GM21526 (cell line): Measurements from ENCODE around the gene PCBP3.
"Not testable (repeated sequence)": the region's sequence is repeated elsewhere in the genome, so short reads cannot be mapped to it uniquely, and the experiment has no call there.

Experiments
- ATAC-seq: cut with Tn5 transposase; IDR thresholded peaks from one replicate; pipeline ENCODE4 v1.9.1; 2021; ENCODE audit warnings: moderate library complexity; ENCODE audit not compliant: unreplicated experiment, low FRiP score

Gene PCBP3

DNA sequence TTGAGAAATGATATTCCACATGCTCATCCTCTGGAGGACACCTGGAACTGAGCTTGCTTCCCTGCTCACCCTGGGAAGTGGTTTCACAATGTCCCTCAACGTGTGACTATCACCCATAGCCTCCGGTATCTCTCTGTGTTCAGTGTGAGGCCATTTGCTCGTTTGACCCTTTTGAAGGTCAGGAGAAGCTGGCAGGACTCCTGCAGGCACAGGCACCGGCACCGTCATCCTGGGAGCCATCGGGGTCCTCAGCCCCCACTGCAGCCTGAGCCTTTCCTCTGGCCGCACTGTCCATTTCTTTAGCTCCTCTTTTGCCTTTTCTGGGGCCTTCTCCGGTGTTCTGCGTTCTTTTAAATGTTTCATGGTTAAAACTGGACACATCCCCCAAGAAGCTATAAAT, 178.5 kb downstream of the PCBP3 start:
- ATAC-seq, result no peak

DNA sequence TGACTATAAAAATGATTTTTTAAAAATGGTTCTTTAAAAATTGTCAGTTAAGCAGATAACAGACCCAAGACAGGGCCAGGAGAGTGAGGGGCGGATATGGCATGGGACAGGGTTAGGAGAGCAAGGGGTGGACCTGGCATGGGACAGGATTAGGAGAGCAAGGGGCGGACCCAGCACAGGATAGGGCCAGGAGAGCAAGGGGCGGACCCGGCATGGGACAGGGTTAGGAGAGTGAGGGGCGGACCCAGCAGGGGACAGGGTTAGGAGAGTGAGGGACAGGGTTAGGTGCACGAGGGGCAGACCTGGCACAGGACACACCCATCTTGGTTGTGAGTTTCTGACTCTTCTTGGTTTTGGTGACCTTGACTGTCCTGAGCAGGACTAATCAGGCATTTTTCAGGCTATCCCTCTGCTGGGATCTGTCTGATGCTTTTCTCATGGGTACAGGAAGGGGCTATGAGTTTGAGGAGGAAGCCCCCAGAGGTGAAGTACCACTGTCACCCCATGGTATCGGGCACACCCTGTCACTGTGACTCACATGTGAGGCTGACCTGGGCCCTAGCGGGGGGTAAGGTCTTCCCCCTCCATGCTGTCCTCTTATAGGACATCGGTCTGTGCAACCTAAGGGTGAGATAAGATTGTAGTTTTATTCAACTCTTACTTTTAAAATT, 179.0 kb downstream of the PCBP3 start:
- ATAC-seq, result no peak

DNA sequence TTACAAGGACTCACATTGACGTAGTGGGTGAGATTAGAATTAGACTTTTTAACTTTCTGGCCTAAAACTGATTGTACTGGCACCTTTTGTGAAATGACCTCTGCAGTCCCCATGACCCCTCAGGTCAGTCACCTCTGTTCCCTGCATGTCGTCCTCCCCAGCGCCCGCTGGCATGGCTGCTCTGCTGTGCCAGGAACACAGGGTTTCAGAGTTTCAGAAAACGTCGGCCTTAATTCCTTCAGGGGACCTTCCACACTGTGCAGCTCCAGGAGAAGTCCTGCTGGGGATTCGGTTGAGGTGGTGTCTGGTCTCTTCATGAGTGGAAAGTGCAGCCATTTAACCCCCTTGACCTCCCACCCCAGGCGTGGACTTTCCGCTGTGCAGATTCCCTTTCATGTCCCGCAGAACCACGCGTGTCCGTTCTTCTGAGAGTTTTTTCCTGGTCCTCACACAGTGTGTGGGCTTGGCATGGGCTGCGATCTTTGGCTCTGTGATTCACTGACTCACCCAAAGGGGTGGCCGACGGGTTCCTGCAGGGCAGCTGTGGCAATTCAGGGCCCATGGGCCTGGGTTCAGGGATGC, 179.7 kb downstream of the PCBP3 start:
- ATAC-seq, result no peak

DNA sequence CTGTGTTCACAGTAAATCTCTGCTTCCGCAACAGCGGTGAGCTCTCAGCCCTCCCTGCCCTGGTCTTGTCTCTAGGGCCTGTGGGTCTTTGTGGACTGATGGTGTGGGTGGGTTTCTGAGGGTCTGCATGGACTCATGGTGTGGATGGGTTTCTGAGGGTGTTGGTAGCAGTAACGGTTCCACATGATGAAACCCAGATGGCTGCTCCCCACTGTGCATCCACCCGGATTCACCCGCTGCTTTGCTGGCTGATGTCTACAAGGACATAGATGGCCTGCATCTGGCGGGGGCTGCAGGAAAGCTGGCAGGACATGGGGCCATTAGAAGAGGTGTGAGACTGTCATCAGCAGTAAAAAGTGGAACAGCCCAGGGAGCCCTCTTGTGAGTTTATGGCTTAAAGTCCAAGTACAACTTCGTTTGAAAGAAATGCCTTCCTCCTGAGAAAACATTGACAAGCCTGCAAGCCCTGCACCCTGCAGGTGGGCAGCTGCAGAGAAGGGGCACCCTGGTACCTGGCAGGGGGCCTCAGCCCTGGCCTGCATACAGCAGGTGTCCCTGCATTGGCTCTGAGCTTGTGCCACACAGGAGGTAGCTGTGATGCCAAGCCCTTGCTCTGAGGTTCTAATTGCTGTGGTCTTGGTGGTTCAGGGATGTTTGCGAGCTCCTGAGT, 181.2 kb downstream of the PCBP3 start:
- ATAC-seq, result no peak

DNA sequence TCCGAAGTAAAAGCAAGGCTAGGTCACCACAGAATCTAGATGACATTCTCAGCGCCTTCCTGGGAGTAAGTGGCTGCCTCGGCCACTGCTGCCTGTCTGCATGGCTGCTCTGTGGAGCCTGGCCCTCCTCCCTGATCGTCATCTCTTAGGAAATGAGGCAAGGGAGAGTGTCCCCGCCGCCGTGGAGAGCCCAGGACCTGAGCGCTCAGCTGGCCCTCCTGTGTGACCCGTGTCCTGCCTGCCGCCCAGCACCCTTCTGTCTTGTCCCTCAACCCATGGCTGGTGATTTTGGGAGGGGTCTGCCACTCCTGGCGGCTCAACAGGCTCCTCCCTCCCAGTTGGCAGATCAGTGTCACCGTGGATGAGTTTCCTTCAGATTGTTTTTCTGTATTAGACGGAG, 181.7 kb downstream of the PCBP3 start:
- ATAC-seq, result no peak

DNA sequence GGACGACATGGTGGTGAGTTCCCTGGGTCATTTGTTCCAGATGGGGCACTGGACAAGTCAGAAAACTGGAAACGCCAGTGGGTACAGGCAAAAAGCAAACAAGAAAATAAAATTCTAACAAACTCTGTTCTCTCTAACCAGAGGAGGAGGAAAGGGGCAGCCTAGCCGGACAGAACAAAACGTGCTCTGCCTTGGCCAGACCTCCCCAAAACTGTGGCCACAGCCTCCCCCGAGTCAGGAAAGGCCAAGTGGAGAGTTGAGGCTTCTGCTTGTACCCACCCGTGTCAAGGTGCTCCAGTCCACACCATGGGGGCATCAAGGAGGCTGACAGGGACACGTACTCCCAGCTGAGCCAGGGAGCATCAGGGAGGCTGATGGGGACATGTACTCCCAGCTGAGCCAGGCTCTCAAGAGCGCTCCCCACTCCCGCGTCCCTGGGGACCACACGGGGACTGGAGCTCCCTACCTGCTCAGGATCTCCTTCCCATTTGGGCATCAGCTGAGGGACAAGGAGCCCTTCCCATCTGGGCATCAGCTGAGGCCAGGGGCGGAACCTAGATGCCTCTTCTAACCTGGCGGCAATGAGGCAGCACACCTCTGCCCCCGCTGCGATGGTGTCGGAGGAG, 183.3 kb downstream of the PCBP3 start:
- ATAC-seq, result no peak

DNA sequence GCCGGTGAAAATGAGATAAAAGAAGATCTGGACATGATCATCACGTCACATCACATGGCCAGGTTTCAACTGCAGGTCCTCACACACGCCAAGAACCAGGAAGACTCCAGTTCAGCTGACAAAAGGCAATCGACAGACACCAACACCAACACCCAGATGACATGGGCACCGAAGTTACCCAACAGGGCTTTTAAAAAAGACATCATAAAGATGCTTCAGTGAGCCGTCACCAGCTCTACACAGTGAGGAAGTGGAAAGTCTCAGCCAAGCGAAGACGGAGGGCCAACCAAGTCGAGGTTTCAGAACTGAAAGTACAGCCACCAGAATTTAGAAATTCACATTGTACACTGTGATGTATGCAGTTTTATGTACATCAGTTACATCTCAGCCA, 183.8 kb downstream of the PCBP3 start:
- ATAC-seq, result no peak

DNA sequence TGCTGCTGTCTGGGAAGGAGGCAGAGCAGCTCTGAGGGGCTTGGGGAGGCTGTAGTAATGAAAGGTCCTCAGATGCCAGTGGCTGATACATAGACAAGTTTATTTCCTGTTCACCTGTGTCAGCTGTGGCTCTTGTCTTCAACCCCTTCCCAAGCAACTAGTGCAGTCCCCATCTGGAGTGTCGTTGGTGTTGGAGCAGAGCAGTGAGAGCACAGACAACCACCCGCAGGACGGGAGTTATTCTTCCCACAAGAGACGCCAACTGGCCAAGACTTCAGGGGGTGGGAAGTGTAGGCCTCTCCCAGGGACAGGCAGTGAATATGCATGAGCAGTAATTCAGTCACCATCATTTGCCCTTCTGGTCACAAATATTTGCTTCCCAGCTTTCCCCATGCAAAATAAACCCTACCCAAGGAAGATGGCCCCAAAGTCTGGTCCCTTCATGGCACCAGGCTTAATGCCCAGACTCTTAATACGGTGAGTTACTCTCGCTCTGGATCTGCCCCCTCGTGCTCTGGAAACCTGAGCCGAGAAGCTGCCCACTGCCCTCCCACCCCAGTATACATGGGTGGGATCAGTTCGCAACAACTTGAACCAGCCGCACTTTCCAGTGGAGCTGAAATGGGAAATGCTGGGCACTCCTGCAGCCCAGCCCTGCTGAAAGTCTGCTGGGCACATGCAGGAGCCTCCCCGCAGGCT, 184.5 kb downstream of the PCBP3 start:
- no peak for ATAC-seq

DNA sequence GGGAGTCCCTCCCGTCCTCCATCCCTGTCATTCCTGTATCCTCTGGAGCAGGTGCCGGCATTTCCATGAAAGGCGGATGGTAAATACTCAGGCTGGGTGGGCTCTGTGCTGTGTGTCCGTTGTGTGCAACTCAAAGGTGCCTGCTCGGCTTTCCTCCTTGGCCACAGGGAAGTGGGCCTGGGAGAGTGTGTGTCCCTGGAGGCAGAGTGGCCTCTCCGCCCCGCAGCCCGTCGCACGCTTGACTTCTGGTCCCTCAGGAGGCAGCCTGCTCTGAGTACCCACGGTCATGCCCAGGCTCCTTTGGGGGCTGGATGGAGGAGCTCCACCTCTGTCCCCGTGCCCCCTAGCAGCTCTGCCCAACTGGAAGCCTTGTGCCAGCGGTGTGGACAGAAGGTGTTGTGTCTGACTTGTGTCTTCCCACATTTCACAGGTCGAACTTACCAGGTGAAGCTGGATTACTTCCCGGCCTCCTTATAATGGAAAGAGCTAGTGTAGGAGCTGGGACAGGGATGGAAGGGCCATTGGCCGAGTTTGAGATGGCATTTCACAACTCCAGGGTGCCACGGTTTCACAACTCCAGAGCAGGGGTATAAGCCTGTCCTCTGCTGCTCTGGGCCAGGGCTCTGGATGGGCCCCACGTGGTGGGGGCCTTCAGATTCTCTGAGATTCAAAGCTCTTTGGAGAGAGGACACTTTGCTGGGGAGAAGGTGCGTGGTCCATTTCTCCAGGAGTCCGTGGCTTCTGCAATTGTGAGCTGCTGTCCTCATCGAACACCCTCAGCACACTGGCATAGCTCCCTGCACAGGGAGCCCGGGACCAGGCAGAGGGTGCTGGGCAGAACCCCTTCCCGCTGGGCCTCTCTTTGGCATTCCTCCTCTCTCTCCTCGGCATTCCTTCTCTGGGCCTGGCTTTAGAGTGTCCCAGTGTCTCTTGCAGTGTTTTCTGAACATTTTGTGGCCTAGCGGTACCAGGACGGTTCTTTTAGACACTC, 185.3 kb downstream of the PCBP3 start:
- no peak for ATAC-seq

DNA sequence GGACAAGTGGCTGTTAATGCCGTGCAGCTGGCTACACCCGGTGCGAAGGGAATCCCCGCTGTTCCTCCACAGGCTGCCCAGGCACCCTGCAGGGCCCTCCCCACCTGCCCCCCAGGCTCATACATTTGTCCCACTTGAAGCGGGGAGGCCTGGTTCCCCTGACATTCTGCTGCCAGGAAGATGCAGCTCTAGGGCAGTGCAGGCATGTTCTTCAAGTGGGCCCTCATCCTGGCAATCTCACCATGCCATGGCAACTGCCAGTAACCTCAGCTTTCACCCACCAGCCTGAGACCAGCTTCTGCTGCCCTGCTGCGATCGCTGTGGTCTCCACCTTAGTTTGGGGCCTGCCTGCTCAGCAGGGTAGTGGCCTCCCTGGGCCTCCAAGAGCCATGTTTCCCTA, 186.1 kb downstream of the PCBP3 start:
- no peak for ATAC-seq

DNA sequence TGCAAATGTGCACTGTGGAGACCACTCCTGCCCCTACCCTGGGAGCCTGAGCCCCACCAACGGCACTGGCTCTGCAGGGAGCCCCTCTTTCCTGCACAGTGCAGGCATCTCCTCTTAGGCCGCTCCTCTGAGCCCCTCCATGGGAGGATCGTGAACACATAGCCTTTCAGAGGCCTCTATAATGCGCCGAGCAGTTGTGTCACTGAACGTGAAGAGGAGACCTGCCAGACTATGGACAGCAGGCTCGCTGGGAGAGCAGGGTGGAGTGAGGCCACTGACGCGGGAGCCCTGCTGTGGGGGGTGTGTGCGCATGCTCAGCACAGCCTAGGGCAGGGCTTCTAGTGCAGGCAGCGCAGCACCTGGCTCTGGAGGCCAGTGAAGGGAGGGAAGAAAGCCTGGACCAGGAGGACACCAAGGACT, 186.7 kb downstream of the PCBP3 start:
- no peak for ATAC-seq

DNA sequence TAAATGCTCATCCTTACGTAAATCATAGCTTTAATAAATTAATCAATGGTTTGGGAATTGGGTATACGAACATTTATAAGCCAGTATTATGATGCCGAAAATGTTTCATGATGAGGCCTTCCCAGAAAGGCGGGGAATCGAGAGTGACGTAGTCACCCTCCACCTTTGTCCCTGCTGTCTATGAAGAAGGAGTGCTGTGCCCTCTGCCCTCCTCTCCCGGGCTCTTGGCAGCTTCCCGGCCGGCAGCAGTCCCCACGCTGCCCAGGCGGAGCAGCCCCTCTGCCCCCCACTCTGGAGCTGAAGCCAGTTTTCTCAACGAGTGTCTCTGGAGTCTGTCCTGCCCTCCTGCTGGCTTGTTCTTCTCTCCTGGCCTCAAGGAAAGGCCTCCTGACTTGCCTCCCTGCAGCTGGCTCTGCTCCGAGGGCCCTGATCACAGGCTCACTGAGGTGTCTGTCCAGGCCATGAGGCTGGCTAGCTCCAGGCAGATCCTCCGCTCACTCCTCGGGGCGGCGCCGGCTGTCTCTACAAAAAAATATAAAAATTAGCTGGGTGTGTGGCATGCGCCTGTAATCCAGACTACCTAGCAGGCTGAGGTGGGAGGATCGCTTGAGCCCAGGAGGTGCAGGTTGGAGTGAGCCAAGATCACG, 187.3 kb downstream of the PCBP3 start:
- ATAC-seq, result no peak

DNA sequence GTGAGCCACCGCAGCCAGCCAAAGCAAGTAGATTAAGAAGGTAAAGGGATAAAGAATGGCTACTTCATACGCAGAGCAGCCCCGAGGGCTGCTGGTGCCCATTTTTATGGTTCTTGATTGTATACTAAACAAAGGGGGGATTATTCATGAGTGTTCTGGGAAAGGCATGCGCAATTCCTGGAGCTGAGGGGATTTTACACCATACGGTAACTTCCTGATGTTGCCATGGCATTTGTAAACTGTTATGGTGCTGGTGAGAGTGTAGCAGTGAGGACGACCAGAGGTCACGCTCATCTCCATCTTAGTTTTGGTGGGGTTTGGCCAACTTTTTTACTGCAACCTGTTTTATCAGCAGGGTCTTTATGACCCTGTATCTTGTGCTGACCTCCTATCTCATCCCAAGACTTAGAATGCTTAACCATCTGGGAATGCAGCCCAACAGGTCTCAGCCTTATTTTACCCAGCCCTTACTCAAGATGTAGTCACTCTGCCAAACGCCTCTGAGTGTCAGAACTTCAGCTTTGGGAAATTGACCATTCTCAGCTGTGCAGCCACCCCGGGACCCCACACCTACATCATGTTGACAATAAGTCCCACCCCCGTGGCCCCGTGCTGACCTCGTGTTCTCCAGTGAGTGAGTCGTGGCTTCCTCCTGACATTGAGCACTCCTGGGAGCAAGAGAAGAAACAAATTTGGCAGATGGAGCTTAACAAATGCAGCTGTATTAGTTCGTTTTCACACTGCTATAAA, 188.6 kb downstream of the PCBP3 start:
- ATAC-seq, result no peak

DNA sequence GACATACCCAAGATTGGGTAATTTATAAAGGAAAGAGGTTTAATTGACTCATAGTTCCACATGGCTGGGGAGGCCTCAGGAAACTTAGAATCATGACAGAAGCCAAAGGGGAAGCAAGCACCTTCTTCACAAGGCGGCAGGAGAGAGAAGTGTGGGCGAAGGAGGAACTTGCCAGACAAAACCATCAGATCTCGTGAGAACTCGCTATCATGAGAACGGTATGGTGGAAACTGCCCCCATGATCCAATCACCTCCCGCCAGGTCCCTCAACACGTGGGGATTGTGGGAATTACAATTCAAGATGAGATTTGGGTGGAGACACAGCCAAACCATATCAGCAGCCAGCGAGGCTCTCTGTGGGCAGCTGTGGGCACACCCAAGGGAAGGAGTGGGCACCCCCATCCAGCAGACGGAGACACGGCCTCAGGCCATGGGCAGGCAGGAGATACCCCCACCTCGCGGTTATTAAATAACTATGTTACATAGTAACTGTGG, 189.3 kb downstream of the PCBP3 start:
- ATAC-seq, result not testable (repeated sequence)

DNA sequence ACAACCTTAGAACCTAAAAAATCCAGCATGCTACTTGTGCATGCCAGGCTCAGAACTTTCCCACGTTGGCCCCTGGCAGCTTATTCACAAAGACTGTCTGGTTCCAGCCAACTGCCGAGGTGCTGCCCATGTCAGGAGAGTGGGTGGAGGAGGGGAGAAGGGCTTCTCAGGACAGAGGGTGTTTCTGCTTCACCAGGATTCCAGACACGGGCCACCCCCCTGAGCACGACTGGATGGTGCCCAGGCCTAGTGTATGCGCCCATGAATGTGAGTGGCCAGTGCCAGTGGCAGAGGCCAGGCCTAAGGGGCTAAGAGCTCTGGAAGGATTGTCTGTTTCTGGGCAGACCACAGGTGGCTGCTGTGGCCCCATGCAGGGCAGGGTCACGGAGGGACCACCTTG, 189.9 kb downstream of the PCBP3 start:
- ATAC-seq, result no peak

DNA sequence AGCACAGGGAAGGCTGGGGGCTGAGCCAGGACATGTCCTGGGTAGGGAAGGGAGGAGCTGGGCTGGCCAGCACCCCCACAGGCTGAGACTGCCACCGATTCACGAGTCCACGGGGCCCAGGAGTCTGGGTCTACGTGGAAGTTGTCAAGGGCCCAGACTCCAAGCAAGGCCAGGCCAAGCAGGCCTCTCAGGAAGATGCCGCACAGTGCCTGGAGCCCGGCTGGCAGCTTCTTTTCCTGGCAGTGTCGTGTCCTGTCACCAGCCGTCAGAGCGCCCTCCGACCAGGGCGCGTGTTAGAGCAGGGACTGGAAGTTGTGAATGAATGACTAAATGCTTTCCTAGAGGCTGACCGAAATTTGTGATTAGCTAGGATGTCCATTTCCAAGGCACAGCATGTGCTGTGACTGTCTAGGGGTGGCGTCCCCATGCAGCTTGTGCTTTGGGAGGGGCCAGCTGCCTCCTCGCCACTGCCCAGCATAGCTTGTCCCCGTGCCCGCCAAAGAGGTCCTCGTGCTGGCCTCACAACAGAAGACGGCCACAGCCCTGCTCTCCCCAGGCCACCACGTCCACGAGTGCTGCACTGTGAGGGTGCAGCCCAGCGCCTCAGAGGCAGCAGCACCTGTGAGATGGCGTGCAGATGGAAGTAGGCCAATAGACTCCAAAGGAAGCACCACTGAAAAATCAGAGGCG, 190.6 kb downstream of the PCBP3 start:
- no peak for ATAC-seq

DNA sequence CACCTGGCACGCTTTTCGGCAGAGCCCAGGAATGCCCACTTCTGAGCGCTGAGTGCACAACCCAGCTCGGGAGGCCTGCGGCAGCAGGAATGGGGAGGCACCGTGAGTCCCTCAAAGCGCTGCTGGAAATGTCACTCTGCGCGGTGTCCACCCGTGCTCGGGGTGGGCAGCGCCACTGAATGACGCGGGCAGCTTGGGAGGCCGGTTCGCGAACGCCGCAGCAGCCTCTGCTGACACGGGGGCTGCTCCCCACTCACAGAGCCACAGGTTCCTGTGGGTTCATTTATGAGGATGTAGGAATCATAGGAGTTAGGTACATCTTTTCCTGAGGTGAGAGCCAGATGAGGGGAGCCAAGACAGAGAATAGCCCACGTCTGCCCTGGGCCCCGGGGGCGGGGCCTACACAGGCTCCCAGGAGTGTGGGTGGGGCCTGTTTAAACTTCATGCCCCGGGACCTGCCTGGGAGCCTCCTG, 191.3 kb downstream of the PCBP3 start:
- ATAC-seq, result no peak
